ACC112 (cell line): ENCODE data around the gene CRNN.

Experiments used
- H2AFZ ChIP-seq: fragments of 200-600 bp; sonication (generic); one replicate; pipeline ENCODE4 v1.6.0; 2017; ENCODE audit warnings: antibody characterized with exemption, low read length; ENCODE audit not compliant: unreplicated experiment
- H3K27ac ChIP-seq: fragments of 200-600 bp; sonication (generic); 2 replicates; pipeline ENCODE4 v1.5.1; 2014; ENCODE audit warnings: low read depth, mild to moderate bottlenecking, antibody characterized with exemption, low read length, moderate library complexity
- H3K27me3 ChIP-seq: fragments of 200-600 bp; sonication (generic); 2 replicates; pipeline ENCODE4 v1.6.1; 2014; ENCODE audit warnings: mild to moderate bottlenecking, antibody characterized with exemption, low read length, moderate library complexity, mixed read lengths; ENCODE audit not compliant: insufficient read depth
- H3K36me3 ChIP-seq: fragments of 200-600 bp; sonication (generic); 2 replicates; pipeline ENCODE4 v1.6.1; 2016; ENCODE audit warnings: mild to moderate bottlenecking, antibody characterized with exemption, low read length, moderate library complexity, mixed read lengths; ENCODE audit not compliant: insufficient read depth
- H3K4me1 ChIP-seq: fragments of 200-600 bp; sonication (generic); one replicate; pipeline ENCODE4 v1.6.1; 2016; ENCODE audit warnings: low read length, mixed read lengths; ENCODE audit not compliant: insufficient read depth, unreplicated experiment, control insufficient read depth
- H3K4me3 ChIP-seq: fragments of 200-600 bp; sonication (generic); 2 replicates; pipeline ENCODE4 v1.5.1; 2014; ENCODE audit warnings: mild to moderate bottlenecking, low read depth, low read length
- H3K79me2 ChIP-seq: fragments of 200-600 bp; sonication (generic); one replicate; pipeline ENCODE4 v1.6.0; 2016; ENCODE audit warnings: low read length; ENCODE audit not compliant: control insufficient read depth, unreplicated experiment, insufficient read depth

CRNN gene

GRCh38 chr1:152448496-152448895, 34.4 kb upstream of the CRNN start:
- H3K36me3 ChIP-seq, result no peaks in the 10 kb centered on the region
- peaks cover 54% of the 10 kb centered on the region for H3K27me3 ChIP-seq
- H3K79me2 ChIP-seq, result no peaks in the 10 kb centered on the region
- H3K4me3 ChIP-seq, result no peak overlapping the region
- H3K4me1 ChIP-seq, result no peaks in the 10 kb centered on the region
- H3K27ac ChIP-seq, result no peak overlapping the region
- H2AFZ ChIP-seq, result no peak overlapping the region

- no peak overlapping the region for H3K27ac ChIP-seq
Measured at GRCh38 chr1:152448095-152448494, 34.0 kb upstream of the CRNN start.

DNA sequence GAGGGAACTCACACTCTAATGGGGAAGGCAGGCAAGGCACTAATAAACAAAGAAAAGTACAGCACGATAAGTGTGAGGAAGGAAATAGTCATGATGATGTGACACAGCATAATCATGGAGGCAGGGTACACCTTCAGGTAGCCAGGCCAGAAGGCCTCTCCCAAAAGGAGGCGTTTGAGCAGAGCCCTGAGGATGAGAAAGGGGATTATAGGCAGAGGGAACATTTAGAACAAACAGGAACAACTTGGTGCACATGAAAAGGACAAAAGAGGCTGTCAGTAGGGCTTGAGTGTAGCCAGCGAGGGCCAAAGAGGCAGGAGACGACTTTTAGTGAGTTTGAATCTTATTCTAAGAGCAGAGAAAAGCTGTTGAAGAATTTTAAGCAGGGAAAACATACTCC, 33.4 kb upstream of the CRNN start:
- Histone ChIP-seq H3K4me3 (no peak overlapping the region), H3K27me3 (peaks cover 53% of the 10 kb centered on the region), H2AFZ (no peak overlapping the region), H3K27ac (no peak overlapping the region), H3K79me2 (no peaks in the 10 kb centered on the region), H3K4me1 (peaks cover 4% of the 10 kb centered on the region), H3K36me3 (no peaks in the 10 kb centered on the region)

More at GRCh38 chr1:152448095-152448494, 34.0 kb upstream of the CRNN start:
- Histone ChIP-seq H3K27me3 (peaks cover 54% of the 10 kb centered on the region), H2AFZ (no peak overlapping the region), H3K4me1 (no peaks in the 10 kb centered on the region), H3K36me3 (no peaks in the 10 kb centered on the region), H3K79me2 (no peaks in the 10 kb centered on the region), H3K4me3 (no peak overlapping the region)

DNA sequence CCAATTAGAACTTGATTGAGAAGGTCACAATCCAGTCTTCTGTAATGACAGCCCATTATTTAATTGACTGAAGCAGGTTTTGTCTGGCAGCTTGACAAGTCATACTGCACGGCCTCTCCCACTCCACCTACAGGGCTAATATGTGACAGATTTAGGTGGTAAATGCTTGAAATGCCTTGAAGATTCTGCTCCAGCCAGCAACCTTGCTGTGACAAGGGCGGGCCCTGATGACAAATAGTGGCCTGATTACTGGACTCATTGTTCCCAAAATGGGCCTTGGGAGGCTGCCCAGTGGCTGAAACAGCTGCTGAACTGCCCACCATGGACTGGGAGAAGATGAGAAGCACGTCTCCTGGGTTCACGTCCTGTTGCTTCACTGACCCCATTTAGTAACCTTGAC, 30.0 kb upstream of the CRNN start:
- Histone ChIP-seq H3K27me3 (peaks cover 34% of the 10 kb centered on the region), H3K36me3 (no peaks in the 10 kb centered on the region), H2AFZ (no peak overlapping the region), H3K79me2 (no peaks in the 10 kb centered on the region), H3K27ac (no peak overlapping the region), H3K4me1 (peaks cover 7% of the 10 kb centered on the region), H3K4me3 (no peak overlapping the region)

DNA sequence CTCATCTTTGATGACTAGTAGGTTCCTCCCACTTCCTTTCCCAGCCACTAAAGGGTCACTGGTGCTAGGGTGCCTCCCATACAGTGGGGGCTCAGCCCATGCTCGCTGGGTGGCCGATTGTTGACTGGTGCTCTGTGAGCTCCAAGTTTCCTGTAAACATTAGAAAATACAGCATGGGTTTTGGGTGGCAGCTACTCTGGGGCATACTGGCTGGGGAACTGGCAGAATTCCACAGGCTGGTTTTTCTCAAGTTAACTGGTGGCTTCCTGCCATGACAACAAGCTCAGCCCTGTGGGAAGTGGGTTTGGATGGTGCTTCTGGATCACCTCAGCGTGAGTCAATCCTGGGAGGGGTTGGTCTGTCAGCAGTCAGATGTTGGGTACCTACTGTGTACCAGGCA, 28.7 kb upstream of the CRNN start:
- Histone ChIP-seq H3K27me3 (peaks cover 21% of the 10 kb centered on the region), H2AFZ (no peak overlapping the region), H3K27ac (no peak overlapping the region), H3K4me1 (peaks cover 7% of the 10 kb centered on the region), H3K36me3 (no peaks in the 10 kb centered on the region), H3K79me2 (no peaks in the 10 kb centered on the region), H3K4me3 (no peak overlapping the region)

- Histone ChIP-seq H3K36me3 (no peaks in the 10 kb centered on the region), H3K4me3 (no peak overlapping the region), H3K27ac (no peak overlapping the region), H3K79me2 (no peaks in the 10 kb centered on the region), H3K27me3 (peaks cover 16% of the 10 kb centered on the region), H3K4me1 (peaks cover 7% of the 10 kb centered on the region), H2AFZ (no peak overlapping the region)
Measured at GRCh38 chr1:152442301-152442700, 28.2 kb upstream of the CRNN start.

DNA sequence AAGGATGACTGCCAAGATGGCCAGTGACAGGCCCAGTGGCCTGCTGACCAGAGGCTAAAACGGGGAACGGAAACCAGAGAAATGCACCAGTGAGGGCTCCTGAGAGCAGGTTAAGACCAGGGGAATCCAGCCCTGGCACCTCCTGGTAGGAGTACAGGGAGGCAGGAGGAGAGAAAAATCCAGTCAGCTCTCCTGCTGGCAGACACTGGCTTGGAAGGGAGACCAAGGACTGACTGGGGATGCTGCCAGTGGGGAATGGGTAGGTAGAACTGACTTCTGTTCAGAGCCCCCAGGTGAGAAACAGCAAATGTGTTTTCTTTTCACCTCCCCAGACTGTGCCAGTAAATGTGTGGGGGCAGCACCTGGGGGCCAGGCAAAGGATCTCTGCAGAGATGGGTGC, 27.7 kb upstream of the CRNN start:
- no peaks in the 10 kb centered on the region for H3K36me3 ChIP-seq
- H3K4me1 ChIP-seq, result peaks cover 11% of the 10 kb centered on the region
- peaks cover 11% of the 10 kb centered on the region for H3K27me3 ChIP-seq
- H3K4me3 ChIP-seq, result no peak overlapping the region
- no peak overlapping the region for H2AFZ ChIP-seq
- no peaks in the 10 kb centered on the region for H3K79me2 ChIP-seq
- H3K27ac ChIP-seq, result no peak overlapping the region

DNA sequence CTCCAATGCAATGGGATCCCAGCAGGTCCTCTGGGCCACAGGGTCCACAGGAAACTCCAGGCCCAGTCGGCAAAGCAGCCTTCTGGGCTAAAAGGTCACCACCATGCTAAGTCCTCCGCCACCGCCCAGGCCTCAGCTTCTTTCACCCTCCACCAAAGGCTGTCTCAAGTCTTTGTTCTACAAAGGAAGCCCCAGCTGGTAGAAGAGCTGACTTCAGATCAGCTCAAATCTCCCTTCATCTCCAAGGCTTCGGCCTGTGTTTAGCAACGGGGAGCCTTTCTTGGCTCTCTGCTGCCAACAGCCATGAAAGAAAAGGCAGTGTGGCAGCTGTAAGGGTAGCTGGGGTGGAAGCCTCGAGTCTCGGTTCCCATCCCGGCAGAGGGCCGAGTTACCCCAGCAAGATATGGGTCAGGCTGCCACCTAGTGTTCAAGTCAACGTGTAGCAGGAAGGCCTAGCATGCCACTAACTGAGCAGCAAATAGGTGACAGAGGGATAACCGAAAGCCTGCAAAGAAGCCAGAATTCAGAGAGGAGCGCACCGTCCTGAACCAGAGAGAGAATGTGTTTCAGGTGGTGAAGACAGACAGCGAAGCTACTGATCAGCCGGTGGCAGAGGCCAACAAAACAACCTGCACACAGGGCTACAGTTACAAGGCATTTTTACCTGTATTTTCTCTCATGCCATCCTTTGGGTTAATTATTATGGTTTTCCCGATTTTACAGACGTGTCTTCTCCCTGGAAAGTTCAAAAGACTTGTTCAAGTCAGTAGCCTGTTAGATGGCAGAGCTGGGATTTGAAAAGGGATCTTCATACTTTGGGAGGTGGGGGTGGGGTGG, 26.8 kb upstream of the CRNN start:
- Histone ChIP-seq H3K27me3 (peaks cover 3% of the 10 kb centered on the region; the same call in 1 of the 2 replicates), H2AFZ (no peak overlapping the region), H3K4me3 (no peak overlapping the region), H3K36me3 (no peaks in the 10 kb centered on the region), H3K27ac (no peak overlapping the region), H3K79me2 (no peaks in the 10 kb centered on the region), H3K4me1 (peaks cover 17% of the 10 kb centered on the region)

DNA sequence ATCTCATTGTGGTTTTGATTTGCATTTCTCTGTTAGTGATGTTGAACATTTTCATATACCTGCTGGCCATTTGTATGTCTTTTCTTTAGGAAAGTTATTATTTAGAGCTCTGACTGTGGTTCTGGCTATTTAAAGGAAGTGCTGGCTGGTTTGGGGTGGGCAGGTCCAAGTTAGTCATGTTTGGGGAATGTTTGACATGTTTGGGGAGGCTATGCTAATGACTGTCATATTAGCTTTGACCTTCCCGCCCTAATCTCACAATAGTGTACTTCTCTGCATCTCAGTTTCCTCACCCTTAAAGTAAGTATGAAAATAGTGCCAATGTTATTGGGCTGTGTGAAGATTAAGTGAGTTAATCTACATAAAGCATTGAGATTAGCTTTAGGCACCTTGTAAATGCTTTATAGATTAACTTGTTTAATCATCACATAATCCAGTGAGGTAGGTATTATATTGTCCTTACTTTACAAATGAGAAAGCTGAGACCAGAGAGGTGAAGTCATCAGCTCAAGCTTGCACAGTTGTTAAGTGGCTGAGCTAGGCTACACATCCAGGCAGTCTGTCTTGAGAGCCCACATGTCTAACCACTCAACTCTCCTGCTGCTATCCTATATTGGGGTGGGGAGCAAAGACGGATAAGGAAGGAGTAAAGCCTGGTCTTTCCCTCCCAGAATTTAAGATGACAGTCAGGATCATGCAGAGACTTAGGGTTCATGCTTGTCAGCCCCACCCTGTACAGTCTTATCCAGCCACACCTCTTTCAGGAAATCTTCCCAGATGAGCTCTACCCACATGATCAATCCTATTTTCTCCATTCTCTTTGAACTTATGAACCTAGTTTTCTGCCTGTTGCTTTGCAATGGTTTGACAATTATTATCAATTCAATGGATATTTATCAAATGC, 22.8 kb upstream of the CRNN start:
- H3K27ac ChIP-seq, result no peak overlapping the region
- H2AFZ ChIP-seq, result no peak overlapping the region
- no peaks in the 10 kb centered on the region for H3K79me2 ChIP-seq
- H3K36me3 ChIP-seq, result no peaks in the 10 kb centered on the region
- H3K4me1 ChIP-seq, result peaks cover 9% of the 10 kb centered on the region
- H3K27me3 ChIP-seq, result no peaks in the 10 kb centered on the region
- no peak overlapping the region for H3K4me3 ChIP-seq

DNA sequence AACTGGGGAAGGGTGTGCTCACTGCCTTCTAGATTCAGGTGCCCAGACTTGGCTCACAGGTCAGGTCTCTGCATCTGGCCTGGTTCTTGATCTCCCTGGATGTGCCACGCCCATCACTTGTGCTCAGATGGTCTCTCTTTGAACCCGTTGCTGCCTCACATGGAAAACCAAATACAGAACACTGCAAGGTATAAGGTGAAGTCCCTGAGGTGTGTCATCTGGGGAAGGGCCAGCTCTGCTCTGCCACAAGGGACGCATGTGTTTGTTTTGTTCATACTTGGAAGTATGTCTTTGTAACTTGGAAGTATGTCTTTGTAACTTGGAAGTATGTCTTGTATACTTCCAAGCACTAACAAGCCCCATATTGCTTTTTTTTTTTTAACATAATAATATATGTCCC, 13.4 kb upstream of the CRNN start:
- Histone ChIP-seq H3K4me1 (no peaks in the 10 kb centered on the region), H3K27ac (no peak overlapping the region), H3K4me3 (no peak overlapping the region), H2AFZ (no peak overlapping the region), H3K27me3 (no peaks in the 10 kb centered on the region), H3K79me2 (no peaks in the 10 kb centered on the region), H3K36me3 (no peaks in the 10 kb centered on the region)
